Natural killer cell treated with Interleukin-12 subunit alpha and Interleukin-12 subunit beta and Interleukin-15 and Interleukin-18, amount 100 ng/mL, for 72 hours (primary cell): Measurements from ENCODE around the gene CCL14. TPM values are rescaled to one million over a fixed set of nuclear protein-coding genes. Genes with fewer than 3 reads are reported as not detected.
A peak's percentile ranks its signal among the peaks of the same experiment; 100 is the strongest.
"Not testable (repeated sequence)": the region's sequence is repeated elsewhere in the genome, so short reads cannot be mapped to it uniquely, and the experiment has no call there.

Experiments
- ATAC-seq, 2 donors: fragments of 150-1000 bp; cut with Tn5 transposase in 1 of 2; sonication (Bioruptor Pico), chemical (Tn5 transposase) in 1 of 2; 2 replicates each; pipeline ENCODE4 v1.10.0; 2021
- DNase-seq: peaks from one replicate; pipeline ENCODE4 v3.0.0; 2022; ENCODE audit warnings: low spot score
- H3K27ac Mint-ChIP-seq, 2 donors: 1 replicate in 1 of 2; 2 replicates in 1 of 2; pipeline ENCODE4 v1.8.0; 2022; ENCODE audit warnings: mixed read lengths in 2 of 2, mild to moderate bottlenecking in 1 of 2, moderate library complexity in 1 of 2
- H3K27me3 Mint-ChIP-seq, 2 donors: 1 replicate in 1 of 2; 2 replicates in 1 of 2; pipeline ENCODE4 v1.8.0; 2022; ENCODE audit warnings: mixed read lengths in 2 of 2
- H3K36me3 Mint-ChIP-seq: one replicate; pipeline ENCODE4 v1.8.0; 2022; ENCODE audit warnings: mixed read lengths
- H3K4me1 Mint-ChIP-seq, 2 donors: 1 replicate in 1 of 2; 2 replicates in 1 of 2; pipeline ENCODE4 v1.8.0; 2022; ENCODE audit warnings: low read depth in 2 of 2, mixed read lengths in 2 of 2, mild to moderate bottlenecking in 1 of 2
- H3K4me3 Mint-ChIP-seq: one replicate; pipeline ENCODE4 v1.8.0; 2022; ENCODE audit warnings: mixed read lengths
- H3K9me3 Mint-ChIP-seq: 2 replicates; pipeline ENCODE4 v1.8.0; 2022; ENCODE audit warnings: mixed read lengths
- total RNA-seq, 2 donors: library from RNA; stranded (reverse); gene quantifications; one replicate each; pipeline ENCODE4 v1.2.3, GENCODE V29; 2022

The CCL14 gene
- total RNA-seq, 2 donors from 2014 or later = not detected

DNA sequence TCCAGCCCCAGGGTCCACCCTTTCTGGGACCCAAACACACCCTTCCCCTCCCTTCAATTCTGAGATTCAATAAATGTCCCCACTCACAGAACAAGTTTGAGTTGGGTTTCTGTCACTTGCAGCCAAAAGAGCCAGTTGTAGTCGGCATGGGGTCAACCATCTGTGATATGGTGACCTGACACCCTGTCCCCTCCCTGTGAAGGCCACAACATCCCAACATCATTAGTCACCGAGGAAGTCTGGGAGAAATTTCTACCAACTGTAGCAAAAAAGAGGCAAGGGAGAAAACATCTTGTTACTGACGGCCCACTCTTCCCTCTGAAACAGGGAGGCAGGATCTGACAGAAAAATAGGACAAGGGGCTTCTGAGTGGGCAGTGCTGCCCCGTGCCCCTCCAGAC, 42.4 kb downstream of the CCL14 start:
- ATAC-seq (no peak), DNase-seq (no peak)
- Mint-ChIP-seq H3K4me3 (no peak overlapping the region), H3K4me1 (peaks cover 4 to 6% of the 10 kb centered on the region in 2 donors), H3K9me3 (no peaks in the 10 kb centered on the region), H3K27ac (no peak overlapping the region), H3K27me3 (no peaks in the 10 kb centered on the region), H3K36me3 (no peaks in the 10 kb centered on the region)

- Mint-ChIP-seq H3K9me3 (no peaks in the 10 kb centered on the region), H3K4me1 (peaks cover 4 to 9% of the 10 kb centered on the region in 2 donors), H3K36me3 (no peaks in the 10 kb centered on the region), H3K27me3 (no peaks in the 10 kb centered on the region), H3K27ac (peak within 1 kb of the TSS in 1 of 2 donors; percentile 28), H3K4me3 (no peak within 1 kb of the TSS)
- DNase-seq (no peak), ATAC-seq (no peak)
Observed at GRCh38 chr17:35943537-35943936, 43.0 kb downstream of the CCL14 start, which contains the start of gene LYZL6. LYZL6 (minus strand) TSS chr17:35943713; CDS start chr17:35939356, 4,357 bp downstream.

DNA sequence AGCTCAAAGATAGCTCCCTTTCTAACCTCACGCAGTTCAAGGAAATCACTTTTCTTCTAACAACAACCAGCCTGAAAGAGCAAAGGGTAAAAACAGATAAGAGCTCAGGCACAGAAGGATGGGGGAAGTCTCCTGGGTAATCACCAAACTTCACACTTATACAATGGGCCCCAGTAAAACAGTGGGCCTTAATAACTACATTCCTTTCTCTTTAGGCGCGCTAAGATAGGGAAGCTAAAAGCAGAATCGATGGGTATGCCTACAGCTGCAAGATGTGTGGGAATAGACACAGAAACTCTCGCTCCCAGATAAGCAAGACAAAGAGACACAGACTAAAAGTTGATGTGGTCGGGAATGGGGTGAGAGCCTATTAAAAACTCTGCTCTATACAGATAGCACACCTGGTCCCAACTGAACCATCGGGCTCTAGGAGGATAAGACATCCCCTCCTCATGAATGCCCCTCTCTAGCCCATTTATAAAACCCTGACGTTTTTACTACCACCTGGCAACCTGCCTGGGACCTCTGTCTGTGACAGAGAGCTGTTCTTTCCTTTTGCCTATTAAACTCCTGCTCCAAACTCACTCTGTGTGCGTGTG, 43.8 kb downstream of the CCL14 start:
- ATAC-seq (no peak), DNase-seq (no peak)
- Mint-ChIP-seq H3K4me1 (peaks cover 4 to 9% of the 10 kb centered on the region in 2 donors), H3K27ac (peak overlapping the region in 1 of 2 donors; percentile 28), H3K4me3 (no peak overlapping the region), H3K27me3 (no peaks in the 10 kb centered on the region), H3K36me3 (no peaks in the 10 kb centered on the region), H3K9me3 (no peaks in the 10 kb centered on the region)

GRCh38 chr17:35938492-35938891, 48.0 kb downstream of the CCL14 start:
- not testable (repeated sequence) for H3K9me3 Mint-ChIP-seq, H3K4me1 Mint-ChIP-seq, H3K27ac Mint-ChIP-seq, H3K36me3 Mint-ChIP-seq, H3K27me3 Mint-ChIP-seq, DNase-seq, ATAC-seq, H3K4me3 Mint-ChIP-seq

GRCh38 chr17:35936063-35936462, 50.5 kb downstream of the CCL14 start:
- DNase-seq (no peak), ATAC-seq (no peak)
- no peaks in the 10 kb centered on the region for H3K27me3 Mint-ChIP-seq
- H3K4me1 Mint-ChIP-seq = peaks cover 6 to 10% of the 10 kb centered on the region in 2 donors
- H3K9me3 Mint-ChIP-seq = no peaks in the 10 kb centered on the region
- H3K36me3 Mint-ChIP-seq = no peaks in the 10 kb centered on the region
- no peak overlapping the region for H3K27ac Mint-ChIP-seq
- H3K4me3 Mint-ChIP-seq = no peak overlapping the region

DNA sequence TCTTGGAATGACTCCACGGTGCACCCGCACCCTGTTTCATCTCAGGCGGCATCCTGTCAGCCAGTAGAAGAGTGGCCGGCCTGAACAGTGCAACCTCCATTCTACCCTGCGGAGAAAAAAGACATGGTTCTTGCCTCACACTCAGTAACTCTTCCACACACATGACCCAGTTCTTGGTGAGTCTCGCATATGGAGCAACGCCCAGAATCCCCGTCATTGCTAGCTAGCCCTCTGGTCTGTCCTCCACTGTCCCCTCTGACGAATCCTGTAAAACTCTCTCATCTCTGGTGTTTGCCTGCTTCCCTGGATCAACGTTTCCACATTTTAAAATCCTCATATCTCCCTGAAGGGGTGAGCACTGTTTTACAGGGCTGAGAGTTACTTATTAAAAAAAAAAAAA, 51.8 kb downstream of the CCL14 start:
- Mint-ChIP-seq H3K4me1 (peaks cover 13 to 18% of the 10 kb centered on the region in 2 donors), H3K27me3 (no peaks in the 10 kb centered on the region), H3K9me3 (no peaks in the 10 kb centered on the region), H3K27ac (no peak overlapping the region), H3K36me3 (no peaks in the 10 kb centered on the region), H3K4me3 (no peak overlapping the region)
- no peak for DNase-seq
- ATAC-seq = no peak

Other genes with a start within 250 kb of the CCL14 start
- gene GAS2L2, start 233.5 kb downstream of the CCL14 start, total RNA-seq = not detected
- gene C17orf50, start 225.8 kb downstream of the CCL14 start, total RNA-seq = not detected
- gene MMP28, start 191.1 kb downstream of the CCL14 start, total RNA-seq = not detected
- gene TAF15, start 177.2 kb downstream of the CCL14 start, total RNA-seq = 100 to 1,000 TPM; 235 to 249 TPM
- gene HEATR9, start 117.8 kb downstream of the CCL14 start, total RNA-seq = 1 to 10 TPM in 1 of 2 donors, under 1 TPM in 1; 0.81 to 2.9 TPM
- 100 to 1,000 TPM in 1 of 2 donors, 10 to 100 TPM in 1; 97.5 to 224 TPM for gene CCL5, start 106.4 kb downstream of the CCL14 start, total RNA-seq
- 1 to 10 TPM; 1.3 to 3.5 TPM for gene RDM1, start 56.0 kb downstream of the CCL14 start, total RNA-seq
- not detected for gene LYZL6, start 43.0 kb downstream of the CCL14 start, total RNA-seq
- gene CCL16, start 5.2 kb downstream of the CCL14 start, total RNA-seq = not detected
- not detected for gene CCL15, start 14.8 kb upstream of the CCL14 start, total RNA-seq
- gene CCL23, start 31.2 kb upstream of the CCL14 start, total RNA-seq = 1 to 10 TPM in 1 of 2 donors, not detected in 1; 1.7 TPM
- not detected for gene CCL18, start 77.5 kb upstream of the CCL14 start, total RNA-seq
- gene CCL3, start 103.4 kb upstream of the CCL14 start, total RNA-seq = 1,000 to 10,000 TPM; 2,440 to 2,619 TPM
- gene CCL4, start 117.1 kb upstream of the CCL14 start, total RNA-seq = 100 to 1,000 TPM; 379 to 582 TPM
- 10 to 100 TPM in 1 of 2 donors, 1 to 10 TPM in 1; 9.2 to 10.7 TPM for gene TBC1D3B, start 189.9 kb upstream of the CCL14 start, total RNA-seq
- 10 to 100 TPM; 59.6 to 82.1 TPM for gene CCL3L1, start 210.0 kb upstream of the CCL14 start, total RNA-seq
- 10 to 100 TPM; 24.9 to 37.4 TPM for gene CCL4L2, start 224.3 kb upstream of the CCL14 start, total RNA-seq